Stimulated activated effector memory CD8-positive, alpha-beta T cell treated with anti-CD3 and anti-CD28 coated beads, Interleukin-12 subunit alpha, Interleukin-12 subunit beta, amount 100 ng/mL, for 72 hours (primary cell): Measurements from ENCODE around the gene CHAD.

Source experiments
- ATAC-seq: fragments of 150-1000 bp; cut with Tn5 transposase; 2 replicates; pipeline ENCODE4 v1.10.0; 2021
- DNase-seq, 2 donors: peaks; one replicate each; pipeline ENCODE4 v3.0.0; 2021 to 2022; ENCODE audit warnings: low spot score in 2 of 2
- H3K27ac Mint-ChIP-seq: one replicate; pipeline ENCODE4 v1.8.0; 2022; ENCODE audit warnings: mild to moderate bottlenecking, mixed read lengths
- H3K36me3 Mint-ChIP-seq: one replicate; pipeline ENCODE4 v1.8.0; 2022; ENCODE audit warnings: mild to moderate bottlenecking, mixed read lengths
- H3K4me1 Mint-ChIP-seq: one replicate; pipeline ENCODE4 v1.8.0; 2022; ENCODE audit warnings: mixed read lengths
- H3K4me3 Mint-ChIP-seq: one replicate; pipeline ENCODE4 v1.8.0; 2022; ENCODE audit warnings: mild to moderate bottlenecking, mixed read lengths
- H3K9me3 Mint-ChIP-seq: one replicate; pipeline ENCODE4 v1.8.0; 2022; ENCODE audit warnings: mixed read lengths

CHAD gene

DNA sequence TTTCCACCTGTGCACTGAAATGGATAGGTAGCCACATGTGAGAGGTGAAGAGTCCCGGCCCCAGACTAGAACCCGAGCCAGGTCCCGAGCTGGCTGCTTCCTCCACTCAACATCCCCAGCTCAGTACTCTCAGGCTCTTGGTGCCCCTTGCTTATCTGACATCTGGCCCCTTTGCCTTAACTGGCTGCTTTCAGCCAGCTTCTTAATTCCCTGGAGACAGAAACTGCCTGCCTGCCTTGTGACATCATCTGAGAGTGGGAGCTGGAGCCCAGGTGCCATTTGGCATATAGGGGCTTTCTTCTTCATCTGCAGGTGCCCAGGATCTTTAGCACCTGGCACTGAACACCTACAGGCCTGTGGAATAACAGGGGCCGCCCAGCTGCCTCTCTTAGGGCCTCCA is 8.9 kb downstream of the CHAD start:
- no peak overlapping the region for H3K27ac Mint-ChIP-seq
- DNase-seq (no peak), ATAC-seq (no peak)
- no peaks in the 10 kb centered on the region for H3K36me3 Mint-ChIP-seq
- no peaks in the 10 kb centered on the region for H3K9me3 Mint-ChIP-seq
- peaks cover 3% of the 10 kb centered on the region for H3K4me1 Mint-ChIP-seq
- no peak overlapping the region for H3K4me3 Mint-ChIP-seq

DNA sequence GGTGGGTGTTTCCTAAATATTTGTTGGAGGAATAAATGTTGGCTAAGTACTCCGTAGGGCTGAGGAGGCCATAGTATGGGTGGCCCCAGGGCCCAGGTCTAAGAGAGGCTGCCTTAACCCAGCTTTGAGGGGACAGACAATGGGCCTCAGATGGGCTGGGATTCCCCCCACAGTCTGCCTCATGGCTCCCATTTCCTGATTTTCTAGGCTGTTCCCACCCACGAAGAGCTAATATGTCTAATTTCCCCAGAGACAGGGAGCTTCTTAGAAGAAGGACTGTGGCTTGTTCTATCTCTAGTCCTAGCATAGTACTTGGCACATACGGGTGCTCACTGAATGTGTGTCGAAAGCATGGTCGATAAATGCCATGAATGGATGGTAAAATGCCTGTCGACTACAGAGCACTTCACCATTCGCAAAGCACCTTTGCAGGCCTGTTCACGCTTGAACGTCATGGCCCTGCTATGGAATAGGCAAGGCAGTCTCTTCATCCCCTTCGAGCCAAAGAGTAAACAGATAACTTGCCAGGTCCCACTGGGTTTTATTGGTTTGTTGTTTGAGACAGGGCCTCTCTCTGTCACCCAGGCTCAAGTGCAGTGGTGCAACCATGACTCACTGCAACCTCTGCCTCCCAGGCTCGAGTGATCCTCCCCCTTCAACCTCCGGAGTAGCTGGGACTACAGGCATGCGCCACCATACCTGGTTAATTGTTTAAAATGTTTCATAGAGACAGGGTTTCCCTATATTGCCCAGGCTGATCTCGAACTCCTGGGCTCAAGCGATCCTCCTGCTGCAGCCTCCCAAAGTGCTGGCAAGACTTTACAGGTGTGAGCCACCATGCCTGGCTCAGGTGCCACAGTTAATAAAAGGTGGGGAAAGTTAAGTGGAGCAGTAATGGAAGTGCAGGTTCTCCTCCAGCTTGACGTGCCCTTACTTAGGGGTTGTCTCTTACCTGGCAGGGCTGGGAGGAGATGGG is 9.7 kb downstream of the CHAD start:
- Mint-ChIP-seq H3K4me1 (no peaks in the 10 kb centered on the region), H3K4me3 (no peak overlapping the region), H3K27ac (no peak overlapping the region), H3K36me3 (no peaks in the 10 kb centered on the region), H3K9me3 (no peaks in the 10 kb centered on the region)
- ATAC-seq: no peak
- no peak for DNase-seq

DNA sequence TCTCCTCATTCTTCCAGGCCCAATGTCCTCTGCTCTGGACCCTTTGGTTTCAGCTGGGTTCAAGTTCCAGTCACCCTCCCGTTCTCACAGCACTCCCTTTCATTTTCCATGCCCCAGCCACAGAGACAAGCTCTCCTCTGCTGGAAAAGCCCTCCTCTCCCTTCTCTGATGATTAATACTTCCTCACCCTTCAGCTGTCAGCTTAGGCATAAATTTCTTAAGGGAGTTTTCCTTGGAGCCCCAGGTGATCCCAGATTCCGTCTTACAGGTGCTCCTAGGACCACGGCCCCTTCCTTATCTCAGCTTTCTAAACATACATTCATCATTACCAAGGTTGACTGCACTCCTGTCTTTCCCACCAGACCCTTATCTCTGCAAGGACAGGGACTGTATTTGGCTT is 10.4 kb downstream of the CHAD start:
- ATAC-seq: no peak
- H3K4me3 Mint-ChIP-seq: no peak overlapping the region
- no peak for DNase-seq
- H3K4me1 Mint-ChIP-seq: no peaks in the 10 kb centered on the region
- H3K36me3 Mint-ChIP-seq: no peaks in the 10 kb centered on the region
- H3K27ac Mint-ChIP-seq: no peak overlapping the region
- no peaks in the 10 kb centered on the region for H3K9me3 Mint-ChIP-seq

DNA sequence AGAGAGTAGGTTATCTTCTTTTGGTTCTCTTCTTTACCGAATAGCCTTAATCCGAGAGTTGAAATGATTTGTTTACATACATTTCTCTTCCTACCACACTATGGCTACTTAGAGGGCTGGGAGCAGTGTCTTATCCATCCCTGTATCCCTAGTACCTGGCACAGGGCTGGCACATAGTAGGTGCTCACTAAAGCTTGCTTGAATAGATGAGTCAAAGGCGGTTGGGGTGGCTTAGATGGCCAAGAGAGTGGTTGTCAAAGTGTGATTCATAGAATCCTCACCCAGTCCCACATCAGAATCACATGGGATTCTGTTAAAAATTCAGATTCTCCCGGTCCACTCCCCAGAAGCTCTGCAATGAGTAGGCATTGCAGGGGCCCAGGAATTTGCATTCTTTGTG is 11.1 kb downstream of the CHAD start:
- no peak for ATAC-seq
- Mint-ChIP-seq H3K4me3 (no peak overlapping the region), H3K4me1 (no peaks in the 10 kb centered on the region), H3K9me3 (no peaks in the 10 kb centered on the region), H3K27ac (no peak overlapping the region), H3K36me3 (no peaks in the 10 kb centered on the region)
- no peak for DNase-seq

DNA sequence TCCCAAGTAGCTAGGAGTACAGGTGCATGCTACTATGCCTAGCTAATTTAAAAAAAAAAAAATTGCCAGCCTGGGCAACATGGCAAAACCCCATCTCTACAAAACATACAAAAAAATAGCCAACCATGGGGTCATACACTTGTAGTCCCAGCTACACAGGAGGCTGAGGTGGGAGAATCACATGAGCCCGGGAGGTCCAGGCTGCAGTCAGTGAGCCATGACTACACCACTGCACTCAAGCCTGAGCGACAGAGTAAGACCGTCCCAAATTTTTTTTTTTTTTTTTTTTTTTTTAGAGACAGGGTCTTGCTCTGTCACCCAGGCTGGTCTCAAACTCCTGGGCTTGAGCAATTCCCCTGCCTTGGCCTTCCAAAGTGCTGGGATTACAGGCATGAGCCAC is 14.8 kb downstream of the CHAD start:
- no peak for DNase-seq
- no peaks in the 10 kb centered on the region for H3K9me3 Mint-ChIP-seq
- H3K4me1 Mint-ChIP-seq: no peaks in the 10 kb centered on the region
- H3K27ac Mint-ChIP-seq: no peak overlapping the region
- H3K4me3 Mint-ChIP-seq: no peak overlapping the region
- no peak for ATAC-seq
- H3K36me3 Mint-ChIP-seq: no peaks in the 10 kb centered on the region

DNA sequence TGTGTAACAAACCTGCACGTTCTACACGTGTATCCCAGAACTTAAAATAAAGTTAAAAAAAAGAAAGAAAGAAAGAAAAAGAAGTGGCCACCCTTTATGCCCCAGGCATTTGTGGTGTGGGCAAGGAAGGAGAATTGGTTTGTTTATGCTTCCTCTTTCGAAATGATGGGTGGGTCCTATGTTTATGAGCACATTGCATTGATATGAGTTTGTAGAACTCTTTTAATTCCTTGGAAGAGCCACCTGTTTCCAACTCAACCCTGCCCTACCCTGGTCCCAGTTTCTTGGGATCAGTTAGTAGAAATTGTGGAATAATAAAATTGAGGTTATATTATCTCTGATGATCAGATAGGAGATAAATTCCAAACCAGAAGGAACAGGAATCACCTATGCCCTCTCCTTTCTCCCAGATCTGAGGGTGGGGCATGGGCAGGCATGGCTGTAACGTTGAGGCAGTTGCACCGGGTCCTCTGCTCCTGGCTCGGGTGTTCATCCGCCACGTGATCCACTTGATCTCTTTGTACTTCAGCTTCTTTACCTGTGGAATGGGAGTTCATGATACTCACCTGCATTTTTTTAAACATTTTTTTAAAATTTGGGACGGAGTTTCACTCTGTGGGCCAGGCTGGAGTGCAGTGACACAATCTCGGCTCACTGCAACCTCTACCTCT is 15.9 kb downstream of the CHAD start:
- no peak overlapping the region for H3K27ac Mint-ChIP-seq
- no peak for DNase-seq
- no peak for ATAC-seq
- H3K9me3 Mint-ChIP-seq: no peaks in the 10 kb centered on the region
- no peak overlapping the region for H3K4me3 Mint-ChIP-seq
- H3K36me3 Mint-ChIP-seq: no peaks in the 10 kb centered on the region
- H3K4me1 Mint-ChIP-seq: no peaks in the 10 kb centered on the region

DNA sequence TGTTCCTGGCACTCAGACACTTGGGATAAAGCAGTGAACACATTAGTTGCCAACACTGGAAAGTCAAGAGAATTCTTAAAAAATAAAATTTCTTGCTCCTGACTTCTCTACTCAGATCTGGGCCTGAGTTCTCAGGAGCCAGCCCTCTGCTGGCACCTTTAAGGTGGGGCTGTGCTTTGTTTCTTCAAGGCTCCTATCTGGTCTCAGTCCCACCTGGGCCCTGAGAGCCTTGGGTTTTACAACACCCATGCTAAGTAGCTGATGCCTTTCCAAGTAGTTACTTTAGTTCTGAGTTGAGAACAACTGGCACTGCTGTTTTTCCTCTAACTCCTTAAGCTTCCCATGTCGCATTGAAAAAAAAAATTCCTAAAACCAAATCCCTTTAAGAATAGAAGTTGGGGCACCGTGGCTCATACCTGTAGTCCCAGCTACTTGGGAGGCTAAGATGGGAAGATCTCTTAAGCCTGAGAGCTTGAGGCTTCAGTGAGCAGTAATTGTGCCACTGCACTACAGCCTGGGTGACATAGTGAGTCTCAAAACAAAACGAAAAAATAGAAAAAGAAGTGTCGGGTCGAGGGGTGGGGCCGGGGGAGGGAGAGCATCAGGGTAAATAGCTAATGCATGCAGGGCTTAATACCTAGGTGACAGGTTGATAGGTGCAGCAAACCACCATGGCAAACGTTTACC is 16.6 kb downstream of the CHAD start:
- H3K4me1 Mint-ChIP-seq: no peaks in the 10 kb centered on the region
- DNase-seq (no peak), ATAC-seq (no peak)
- H3K36me3 Mint-ChIP-seq: no peaks in the 10 kb centered on the region
- H3K9me3 Mint-ChIP-seq: no peaks in the 10 kb centered on the region
- no peak overlapping the region for H3K4me3 Mint-ChIP-seq
- H3K27ac Mint-ChIP-seq: no peak overlapping the region

DNA sequence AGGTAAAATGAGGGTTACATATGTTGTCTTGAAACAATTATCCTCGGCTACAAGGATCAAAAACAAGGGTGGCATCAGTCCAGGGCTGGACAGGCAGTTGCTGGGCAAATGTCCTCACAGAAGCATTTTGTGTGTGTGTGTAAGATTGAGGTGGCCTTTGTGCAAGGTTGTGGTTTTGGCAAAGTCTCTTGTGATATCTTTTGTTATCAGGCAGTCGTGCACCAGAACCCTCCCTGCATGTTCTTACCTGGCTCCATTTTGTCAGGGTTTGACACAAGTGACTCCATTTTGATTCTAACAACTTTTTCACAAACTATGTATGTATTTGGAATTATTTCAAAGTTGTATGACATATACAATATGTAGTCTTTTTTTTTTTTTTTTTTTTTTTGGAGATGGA is 20.0 kb downstream of the CHAD start:
- Mint-ChIP-seq H3K27ac (peak overlapping the region; percentile 60), H3K36me3 (no peaks in the 10 kb centered on the region), H3K9me3 (no peaks in the 10 kb centered on the region), H3K4me3 (no peak overlapping the region), H3K4me1 (no peaks in the 10 kb centered on the region)
- DNase-seq (no peak), ATAC-seq (no peak)

DNA sequence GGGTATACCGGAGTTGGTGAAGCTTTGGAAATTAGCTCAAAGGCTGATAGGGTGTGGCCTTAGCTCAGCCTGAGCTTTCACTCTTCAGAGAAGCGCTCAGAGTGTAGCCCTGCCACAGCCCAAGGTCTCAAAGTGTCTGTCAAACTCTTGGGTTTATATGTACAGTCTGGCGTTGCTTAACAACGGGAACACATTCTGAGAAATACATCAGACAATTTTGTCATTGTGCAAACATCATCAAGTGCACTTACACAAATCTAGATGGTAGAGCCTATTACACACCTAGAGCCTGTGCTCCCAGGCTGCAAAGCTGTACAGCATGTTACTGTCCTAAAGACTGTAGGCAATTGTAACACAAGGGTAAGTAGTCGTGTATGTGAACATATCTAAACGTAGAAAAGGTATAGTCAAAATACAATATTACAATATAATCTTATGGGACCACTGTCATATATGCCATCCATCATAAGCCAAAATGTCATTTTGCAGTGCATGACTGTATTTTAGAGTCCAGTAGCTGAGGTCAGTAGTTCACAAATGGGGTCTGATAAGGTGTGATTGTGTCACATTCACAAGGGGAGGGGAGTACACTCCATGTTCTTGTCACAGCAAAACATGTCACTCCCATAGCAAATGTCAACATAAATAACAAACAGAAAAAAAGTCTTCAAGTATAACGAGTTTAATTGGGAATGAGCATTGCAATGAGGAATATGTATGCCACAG is 20.6 kb downstream of the CHAD start:
- Mint-ChIP-seq H3K4me3 (no peak overlapping the region), H3K4me1 (no peaks in the 10 kb centered on the region), H3K36me3 (no peaks in the 10 kb centered on the region), H3K27ac (peak overlapping the region; percentile 60), H3K9me3 (no peaks in the 10 kb centered on the region)
- ATAC-seq (no peak), DNase-seq (no peak)

DNA sequence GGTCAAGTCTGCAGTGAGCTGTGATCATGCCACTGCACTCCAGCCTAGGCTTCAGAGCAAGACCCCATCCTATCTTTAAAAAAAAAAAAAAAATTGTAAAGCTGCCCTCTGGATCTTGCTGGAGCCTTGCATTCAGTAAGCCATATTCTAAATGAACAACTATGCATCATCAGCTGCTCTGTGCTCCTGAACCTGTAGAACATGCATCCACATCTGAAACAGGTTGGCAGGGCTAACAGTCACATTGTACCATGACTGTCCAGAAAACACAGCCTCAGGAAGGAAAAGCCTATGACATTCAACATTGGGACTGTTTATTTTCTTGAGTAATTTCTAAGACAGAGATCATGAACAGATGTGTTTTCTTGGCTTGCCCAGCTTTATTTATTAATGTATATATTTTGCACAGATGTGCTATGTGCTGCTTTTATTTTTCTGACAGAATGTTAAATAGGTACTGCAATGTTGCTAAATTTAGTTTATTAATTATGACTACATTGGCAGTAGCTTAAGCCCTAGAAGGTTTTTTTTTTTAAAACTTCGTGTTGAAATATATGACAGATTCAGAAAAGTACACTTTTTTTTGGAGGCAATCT is 22.9 kb downstream of the CHAD start:
- H3K4me1 Mint-ChIP-seq: no peaks in the 10 kb centered on the region
- no peaks in the 10 kb centered on the region for H3K36me3 Mint-ChIP-seq
- DNase-seq (no peak), ATAC-seq (no peak)
- no peaks in the 10 kb centered on the region for H3K9me3 Mint-ChIP-seq
- no peak overlapping the region for H3K27ac Mint-ChIP-seq
- no peak overlapping the region for H3K4me3 Mint-ChIP-seq

DNA sequence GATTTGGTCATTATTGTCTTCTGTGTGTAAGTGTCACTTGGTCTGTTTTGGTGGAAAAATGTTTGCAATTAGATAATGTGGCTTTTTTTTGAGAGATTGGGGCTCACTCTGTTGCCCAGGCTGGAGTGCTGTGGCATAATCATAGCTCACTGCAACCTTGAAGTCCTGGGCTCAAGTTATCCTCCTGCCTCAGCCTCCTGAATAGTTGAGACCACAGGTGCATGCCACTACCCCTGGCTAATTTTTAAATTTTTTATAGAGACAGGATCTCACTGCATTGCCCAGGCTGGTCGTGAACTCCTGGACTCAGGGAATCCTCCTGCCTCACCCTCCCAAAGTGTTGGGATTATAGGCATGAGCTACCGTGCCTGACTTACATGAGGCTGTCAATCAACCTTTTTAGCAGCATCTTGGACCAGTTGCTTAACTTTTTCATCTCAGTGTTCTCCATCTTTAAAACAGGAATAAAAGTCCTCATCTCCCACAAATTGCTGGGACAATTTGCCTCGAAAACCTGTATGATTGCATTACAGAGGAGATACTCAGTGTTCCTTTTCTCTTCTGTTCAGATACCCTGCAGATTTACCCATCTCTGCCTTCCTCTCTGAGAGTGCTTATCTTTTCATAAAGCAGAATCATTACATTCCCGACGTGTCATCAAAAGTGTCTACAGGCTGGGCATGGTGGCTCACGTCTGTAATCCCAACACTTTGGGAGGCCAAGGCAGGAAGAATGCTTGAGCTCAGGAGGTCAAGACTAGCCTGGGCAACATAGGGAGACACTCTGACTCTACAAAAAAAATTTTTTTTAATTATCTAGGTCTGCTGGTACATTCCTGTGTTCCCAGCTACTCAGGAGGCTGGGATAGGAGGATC is 23.6 kb downstream of the CHAD start:
- Mint-ChIP-seq H3K4me1 (peaks cover 5% of the 10 kb centered on the region), H3K36me3 (no peaks in the 10 kb centered on the region), H3K27ac (no peak overlapping the region), H3K4me3 (no peak overlapping the region), H3K9me3 (no peaks in the 10 kb centered on the region)
- DNase-seq (no peak), ATAC-seq (no peak)

DNA sequence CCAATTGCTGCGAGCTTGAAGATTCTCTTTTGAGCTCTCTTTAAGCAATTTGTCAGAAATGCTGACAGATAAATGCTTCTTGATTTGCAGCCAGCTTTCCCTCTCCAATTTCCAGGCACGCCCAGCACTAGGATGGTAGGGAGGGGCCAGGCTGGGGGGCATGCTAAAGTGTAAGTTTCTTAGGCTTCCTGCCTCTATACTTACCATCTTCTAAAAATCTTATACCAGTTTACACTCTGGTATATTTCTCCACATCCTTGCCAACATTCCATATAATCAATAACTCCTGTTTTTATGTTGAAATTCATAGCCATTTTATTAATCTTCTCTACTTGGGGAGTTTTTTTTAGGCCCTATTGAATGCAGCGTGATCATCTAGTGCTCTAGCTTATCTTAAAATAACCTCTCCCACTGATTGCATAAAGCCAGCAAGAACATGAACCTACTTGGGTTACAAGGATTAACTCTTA is 25.1 kb downstream of the CHAD start:
- H3K4me3 Mint-ChIP-seq: no peak overlapping the region
- ATAC-seq (no peak), DNase-seq (no peak)
- H3K36me3 Mint-ChIP-seq: no peaks in the 10 kb centered on the region
- peaks cover 5% of the 10 kb centered on the region for H3K4me1 Mint-ChIP-seq
- no peaks in the 10 kb centered on the region for H3K9me3 Mint-ChIP-seq
- H3K27ac Mint-ChIP-seq: no peak overlapping the region

DNA sequence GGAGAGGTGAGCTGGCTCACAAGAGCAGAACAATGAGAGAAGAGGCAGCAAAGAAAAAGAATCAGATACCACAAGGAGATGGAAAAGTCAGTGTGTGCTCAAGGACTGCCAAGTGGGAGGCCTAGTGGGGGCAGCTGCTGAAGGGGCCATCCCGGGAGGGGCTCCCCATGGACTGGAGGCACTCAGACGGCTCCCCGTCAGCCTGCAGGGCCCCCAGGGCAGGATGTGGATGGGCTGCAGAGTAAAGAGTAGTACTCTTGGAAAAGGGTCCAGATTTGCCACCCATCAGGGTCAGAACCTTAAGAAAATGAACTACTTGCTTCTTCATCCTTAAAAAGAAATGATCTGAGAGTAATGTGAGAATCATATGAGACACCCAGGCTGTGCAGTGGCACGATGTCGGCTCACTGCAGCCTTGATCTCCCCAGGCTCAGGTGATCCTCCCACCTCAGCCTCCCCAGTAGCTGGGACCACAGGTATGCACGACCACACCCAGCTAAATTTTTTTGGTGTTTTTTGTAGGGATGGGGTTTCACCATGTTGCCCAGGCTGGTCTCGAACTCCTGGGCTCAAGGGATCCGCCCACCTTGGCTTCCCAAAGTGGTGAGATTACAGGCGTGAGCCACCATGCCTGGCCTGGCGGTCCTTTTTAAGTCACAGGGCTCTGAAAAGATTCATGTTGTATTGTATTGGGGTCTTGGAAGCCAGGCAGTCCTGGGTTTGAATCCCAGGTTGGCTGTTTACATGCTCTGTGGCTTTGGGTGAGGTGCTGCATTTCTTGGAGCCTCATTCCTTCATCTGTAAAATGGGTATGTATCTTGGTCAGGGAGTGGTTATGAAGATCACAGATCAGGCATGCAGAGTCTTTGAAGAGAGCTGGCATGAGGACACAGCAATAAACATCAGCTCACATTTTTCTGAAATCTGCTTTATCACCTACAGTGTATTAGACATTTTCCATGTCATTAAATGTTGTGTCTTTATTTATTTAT is 27.5 kb downstream of the CHAD start:
- Mint-ChIP-seq H3K4me3 (no peak overlapping the region), H3K9me3 (no peaks in the 10 kb centered on the region), H3K27ac (no peak overlapping the region), H3K36me3 (no peaks in the 10 kb centered on the region), H3K4me1 (peaks cover 5% of the 10 kb centered on the region)
- DNase-seq: no peak
- no peak for ATAC-seq
